ENCODE data around the gene ITPR1. TPM values are rescaled to one million over a fixed set of nuclear protein-coding genes. Genes with fewer than 3 reads are reported as not detected.

The ITPR1 gene
- polyA plus RNA-seq, 1 experiment: 1.4 TPM

- no peak for DNase-seq (ENCODE audit: low read depth)
- Histone ChIP-seq H3K36me3 (ENCODE audit: control insufficient read depth, insufficient read depth, low read length) (no peaks in the 10 kb centered on the region), H3K4me3 (ENCODE audit: low read depth, low read length) (no peak overlapping the region), H3K27me3 (ENCODE audit: control insufficient read depth, insufficient read depth, low read length) (no peaks in the 10 kb centered on the region)
- POLR2A ChIA-PET: no interaction called here
- CTCF ChIA-PET: interaction anchor here (1.2 kb wide), 1 partner anchor 8 kb away, joined by 3 read pairs; no protein-coding TSS in a partner anchor
- TF ChIP-seq, protein P1, sequence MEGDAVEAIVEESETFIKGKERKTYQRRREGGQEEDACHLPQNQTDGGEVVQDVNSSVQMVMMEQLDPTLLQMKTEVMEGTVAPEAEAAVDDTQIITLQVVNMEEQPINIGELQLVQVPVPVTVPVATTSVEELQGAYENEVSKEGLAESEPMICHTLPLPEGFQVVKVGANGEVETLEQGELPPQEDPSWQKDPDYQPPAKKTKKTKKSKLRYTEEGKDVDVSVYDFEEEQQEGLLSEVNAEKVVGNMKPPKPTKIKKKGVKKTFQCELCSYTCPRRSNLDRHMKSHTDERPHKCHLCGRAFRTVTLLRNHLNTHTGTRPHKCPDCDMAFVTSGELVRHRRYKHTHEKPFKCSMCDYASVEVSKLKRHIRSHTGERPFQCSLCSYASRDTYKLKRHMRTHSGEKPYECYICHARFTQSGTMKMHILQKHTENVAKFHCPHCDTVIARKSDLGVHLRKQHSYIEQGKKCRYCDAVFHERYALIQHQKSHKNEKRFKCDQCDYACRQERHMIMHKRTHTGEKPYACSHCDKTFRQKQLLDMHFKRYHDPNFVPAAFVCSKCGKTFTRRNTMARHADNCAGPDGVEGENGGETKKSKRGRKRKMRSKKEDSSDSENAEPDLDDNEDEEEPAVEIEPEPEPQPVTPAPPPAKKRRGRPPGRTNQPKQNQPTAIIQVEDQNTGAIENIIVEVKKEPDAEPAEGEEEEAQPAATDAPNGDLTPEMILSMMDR (IDR thresholded peaks at IDR 0.05; ENCODE audit: insufficient read depth, low read depth, low read length): no peak
Measured at GRCh38 chr3:4780545-4780957, 287.4 kb downstream of the ITPR1 start.

GRCh38 chr3:4782095-4782494 is 288.9 kb downstream of the ITPR1 start:
- Histone ChIP-seq H3K27me3 (ENCODE audit: control insufficient read depth, insufficient read depth, low read length) (no peaks in the 10 kb centered on the region), H3K36me3 (ENCODE audit: control insufficient read depth, insufficient read depth, low read length) (no peaks in the 10 kb centered on the region), H3K4me3 (ENCODE audit: low read depth, low read length) (no peak overlapping the region)
- no peak for DNase-seq (ENCODE audit: low read depth)
- TF ChIP-seq, protein P1 (IDR thresholded peaks at IDR 0.05; ENCODE audit: insufficient read depth, low read depth, low read length): no peak
- POLR2A ChIA-PET: no interaction called here
- CTCF ChIA-PET: no interaction called here

DNA sequence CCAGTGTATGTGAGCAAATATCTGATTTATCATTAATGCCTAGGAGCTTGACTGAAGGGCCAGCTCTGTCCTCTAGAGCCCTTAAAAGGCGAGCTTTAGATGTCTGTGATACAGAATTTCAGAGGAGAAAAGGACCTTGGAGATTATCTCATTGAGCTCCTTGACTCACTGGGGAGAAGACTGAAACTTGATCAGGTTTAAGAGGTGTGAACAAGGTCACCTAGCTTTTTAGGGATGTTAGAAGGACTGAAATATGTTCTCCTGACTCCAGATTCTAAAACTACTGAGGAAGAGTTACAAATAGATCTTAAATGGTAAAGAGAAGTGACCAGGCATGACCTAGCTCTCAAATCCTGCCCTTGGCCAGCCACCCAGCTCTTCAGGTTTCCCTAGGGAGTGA is 292.4 kb downstream of the ITPR1 start:
- CTCF ChIA-PET: interaction anchor here (1.1 kb wide), 2 partner anchors 9 to 242 kb away, joined by 3 read pairs; no protein-coding TSS in a partner anchor
- H3K36me3 ChIP-seq (ENCODE audit: control insufficient read depth, insufficient read depth, low read length): no peaks in the 10 kb centered on the region
- TF ChIP-seq, protein P1 (IDR thresholded peaks at IDR 0.05; ENCODE audit: insufficient read depth, low read depth, low read length): no peak
- DNase-seq (ENCODE audit: low read depth): no peak
- POLR2A ChIA-PET: no interaction called here
- no peaks in the 10 kb centered on the region for H3K27me3 ChIP-seq (ENCODE audit: control insufficient read depth, insufficient read depth, low read length)
- no peak overlapping the region for H3K4me3 ChIP-seq (ENCODE audit: low read depth, low read length)

- ChIA-PET CTCF (no interaction called here), POLR2A (no interaction called here)
- no peaks in the 10 kb centered on the region; the same call in 1 of the 2 replicates for H3K27me3 ChIP-seq (ENCODE audit: control insufficient read depth, insufficient read depth, low read length)
- DNase-seq (ENCODE audit: low read depth): no peak
- TF ChIP-seq, protein P1 (IDR thresholded peaks at IDR 0.05; ENCODE audit: insufficient read depth, low read depth, low read length): no peak
- H3K36me3 ChIP-seq (ENCODE audit: control insufficient read depth, insufficient read depth, low read length): no peaks in the 10 kb centered on the region
- H3K4me3 ChIP-seq (ENCODE audit: low read depth, low read length): no peak overlapping the region
Measured at GRCh38 chr3:4786431-4786830, 293.3 kb downstream of the ITPR1 start.

GRCh38 chr3:4791358-4791757 is 298.2 kb downstream of the ITPR1 start:
- no peaks in the 10 kb centered on the region; the same call in 1 of the 2 replicates for H3K27me3 ChIP-seq (ENCODE audit: control insufficient read depth, insufficient read depth, low read length)
- DNase-seq (ENCODE audit: low read depth): no peak
- TF ChIP-seq, protein P1 (IDR thresholded peaks at IDR 0.05; ENCODE audit: insufficient read depth, low read depth, low read length): no peak
- ChIA-PET CTCF (no interaction called here), POLR2A (no interaction called here)
- no peaks in the 10 kb centered on the region for H3K36me3 ChIP-seq (ENCODE audit: control insufficient read depth, insufficient read depth, low read length)
- H3K4me3 ChIP-seq (ENCODE audit: low read depth, low read length): no peak overlapping the region
